RWPE1 (cell line): ENCODE measurements around the gene ST7.

Experiments
- CTCF ChIA-PET: fragments of 350-600 bp; sonication (Branson Sonifier 250); formaldehyde crosslinking; extraction: SDS; loops from one replicate; lab custom pipeline; 2021; lab: Yijun Ruan, JAX
- POLR2A ChIA-PET: fragments of 400-600 bp; formaldehyde crosslinking; extraction: SDS; loops from one replicate; lab custom pipeline; 2020; ENCODE audit warnings: antibody characterized with exemption; ENCODE audit not compliant: low non-redundant PET; lab: Yijun Ruan, JAX
- DNase-seq: peaks from one replicate; pipeline ENCODE4 v3.0.0; 2012; ENCODE audit warnings: low spot score
- H3K27ac ChIP-seq: fragments of 450-650 bp; 2 replicates; pipeline ENCODE4 v1.5.1; 2017
- CTCF ChIP-seq: fragments of 450-650 bp; conservative IDR thresholded peaks from 2 replicates; pipeline ENCODE4 v1.5.1; 2017; ENCODE audit warnings: low read depth, mild to moderate bottlenecking

The ST7 gene

GRCh38 chr7:116953372-116953905, at the start of gene ST7:
Gene ST7, plus strand, starts transcription at chr7:116953501. Its CDS starts 40 bp downstream, at chr7:116953541.
- no peak for TF ChIP-seq CTCF
- peak; percentile 57 for DNase-seq
- peak within 1 kb of the TSS; percentile 96 for H3K27ac ChIP-seq
- POLR2A ChIA-PET, result no interaction called here
- CTCF ChIA-PET, result interaction anchor here (0.8 kb wide), 1 partner anchor 35 kb away, joined by 3 read pairs; no protein-coding TSS in a partner anchor

- TF ChIP-seq CTCF, result no peak
- POLR2A ChIA-PET, result no interaction called here
- CTCF ChIA-PET, result interaction anchor here (0.6 kb wide), 1 partner anchor 13 kb away, joined by 3 read pairs; no protein-coding TSS in a partner anchor
- no peak overlapping the region for H3K27ac ChIP-seq
- DNase-seq, result no peak
Measured at GRCh38 chr7:116906391-116906790, 46.9 kb upstream of the ST7 start.

GRCh38 chr7:116910383-116910782, 42.9 kb upstream of the ST7 start:
- ChIA-PET CTCF (no interaction called here), POLR2A (no interaction called here)
- no peak overlapping the region for H3K27ac ChIP-seq
- TF ChIP-seq CTCF, result no peak
- DNase-seq, result no peak

GRCh38 chr7:116911801-116912200, 41.5 kb upstream of the ST7 start:
- CTCF ChIA-PET, result interaction anchor here (0.6 kb wide), 3 partner anchors 184 to 771 kb away, joined by 3 to 7 read pairs (median 5); no protein-coding TSS in a partner anchor
- TF ChIP-seq CTCF, result no peak
- POLR2A ChIA-PET, result no interaction called here
- no peak overlapping the region for H3K27ac ChIP-seq
- no peak for DNase-seq

- no peak for DNase-seq
- POLR2A ChIA-PET, result no interaction called here
- CTCF ChIA-PET, result interaction anchor here (0.6 kb wide), 3 partner anchors 184 to 771 kb away, joined by 3 to 7 read pairs (median 5); no protein-coding TSS in a partner anchor
- no peak overlapping the region for H3K27ac ChIP-seq
- TF ChIP-seq CTCF, result no peak
Measured at GRCh38 chr7:116912269-116912909, 40.9 kb upstream of the ST7 start.

- TF ChIP-seq CTCF, result no peak
- POLR2A ChIA-PET, result no interaction called here
- no peak for DNase-seq
- CTCF ChIA-PET, result interaction anchor here (0.6 kb wide), 1 partner anchor 319 kb away, joined by 4 read pairs; no protein-coding TSS in a partner anchor
- no peak overlapping the region for H3K27ac ChIP-seq
Measured at GRCh38 chr7:116918704-116919103, 34.6 kb upstream of the ST7 start.
